Measurements from ENCODE around the gene TSHZ3. TPM values are rescaled to one million over a fixed set of nuclear protein-coding genes. Genes with fewer than 3 reads are reported as not detected.

Gene TSHZ3
- total RNA-seq, 1 donor from 2014 or later, result 3.1 TPM

DNA sequence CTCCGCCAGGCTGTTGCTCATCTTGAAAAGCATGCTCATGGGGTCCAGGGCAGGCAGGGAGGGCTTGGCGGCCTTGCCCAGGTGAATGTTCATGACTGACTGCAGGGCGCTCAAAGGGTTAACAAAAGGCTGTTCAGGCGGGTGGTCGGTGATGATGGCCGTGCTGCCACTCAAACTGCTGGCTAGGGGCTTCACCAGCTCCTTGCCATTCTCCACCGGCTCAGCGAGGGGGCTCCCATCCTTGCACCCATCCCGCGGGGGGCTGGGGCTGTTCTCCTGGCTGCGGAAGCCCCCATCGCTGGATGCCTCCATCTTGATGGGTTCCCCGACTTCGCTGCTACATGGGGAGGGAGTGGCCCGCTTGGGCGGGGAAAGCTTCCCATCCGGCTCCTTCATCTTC lies 71.7 kb downstream of the TSHZ3 start:
- intact Hi-C loops (cut with DNase I), result no loop called here
- ATAC-seq (ENCODE audit: poor library complexity) (no peak), DNase-seq (no peak)

GRCh38 chr19:31276831-31277230 lies 72.4 kb downstream of the TSHZ3 start:
- intact Hi-C loops (cut with DNase I), result no loop called here
- ATAC-seq (ENCODE audit: poor library complexity) (no peak), DNase-seq (no peak)

DNA sequence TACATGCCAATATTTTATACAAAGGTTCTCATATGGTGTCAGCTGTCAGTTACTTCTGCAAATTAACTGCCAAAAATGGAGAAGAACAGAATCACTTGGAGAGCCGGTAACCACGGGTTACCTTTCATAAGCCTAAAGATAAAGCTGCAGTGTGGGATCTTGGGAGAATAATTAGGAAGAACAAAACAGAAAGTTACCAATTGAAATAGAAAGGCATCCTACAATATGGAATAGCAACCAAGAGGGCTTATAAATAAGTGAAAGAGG lies 74.2 kb downstream of the TSHZ3 start:
- ATAC-seq (ENCODE audit: poor library complexity) (no peak), DNase-seq (no peak)
- intact Hi-C loops (cut with DNase I), result no loop called here

DNA sequence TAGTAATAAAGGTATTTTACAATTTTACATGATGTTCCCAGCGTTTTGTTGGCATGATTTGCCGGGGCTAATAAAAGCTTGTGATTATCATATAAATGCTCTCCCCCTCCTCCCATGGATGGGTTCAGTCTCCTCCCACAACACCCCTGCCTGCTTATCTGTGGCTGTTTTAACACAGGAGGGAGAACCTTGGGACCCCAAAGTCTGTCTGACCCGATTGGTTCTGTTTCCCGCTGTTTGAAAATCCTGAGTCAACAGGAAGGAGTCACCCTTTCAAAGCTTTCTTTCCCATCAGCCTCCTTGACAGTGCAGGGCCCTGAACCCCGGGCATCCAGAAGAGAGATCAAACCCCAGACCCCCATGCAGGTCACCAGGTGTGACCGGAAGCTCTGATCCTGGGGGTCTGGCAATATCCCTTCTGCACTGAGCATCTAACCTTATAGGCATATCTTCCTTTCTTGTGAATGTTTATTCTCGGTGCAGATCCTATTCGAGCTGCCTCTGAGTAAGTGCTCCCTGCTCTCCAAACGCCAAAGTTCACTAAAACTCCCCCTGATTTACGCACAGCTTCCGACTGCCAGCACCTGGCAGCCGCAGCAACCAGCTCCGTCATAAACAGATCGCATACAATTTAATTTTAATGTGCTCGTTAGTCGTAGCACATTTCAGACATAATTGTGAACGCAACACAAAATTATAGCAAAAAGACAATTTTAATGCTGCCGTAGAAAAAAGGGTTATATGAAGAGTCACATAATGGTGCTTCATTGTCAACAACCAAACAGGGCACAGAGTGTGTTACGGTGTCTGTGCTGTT lies 74.8 kb downstream of the TSHZ3 start:
- intact Hi-C loops (cut with DNase I), result no loop called here
- no peak for ATAC-seq (ENCODE audit: poor library complexity)
- DNase-seq, result no peak

GRCh38 chr19:31272583-31273106 lies 76.6 kb downstream of the TSHZ3 start:
- DNase-seq (no peak), ATAC-seq (ENCODE audit: poor library complexity) (no peak)
- intact Hi-C loops (cut with DNase I), result no loop called here

DNA sequence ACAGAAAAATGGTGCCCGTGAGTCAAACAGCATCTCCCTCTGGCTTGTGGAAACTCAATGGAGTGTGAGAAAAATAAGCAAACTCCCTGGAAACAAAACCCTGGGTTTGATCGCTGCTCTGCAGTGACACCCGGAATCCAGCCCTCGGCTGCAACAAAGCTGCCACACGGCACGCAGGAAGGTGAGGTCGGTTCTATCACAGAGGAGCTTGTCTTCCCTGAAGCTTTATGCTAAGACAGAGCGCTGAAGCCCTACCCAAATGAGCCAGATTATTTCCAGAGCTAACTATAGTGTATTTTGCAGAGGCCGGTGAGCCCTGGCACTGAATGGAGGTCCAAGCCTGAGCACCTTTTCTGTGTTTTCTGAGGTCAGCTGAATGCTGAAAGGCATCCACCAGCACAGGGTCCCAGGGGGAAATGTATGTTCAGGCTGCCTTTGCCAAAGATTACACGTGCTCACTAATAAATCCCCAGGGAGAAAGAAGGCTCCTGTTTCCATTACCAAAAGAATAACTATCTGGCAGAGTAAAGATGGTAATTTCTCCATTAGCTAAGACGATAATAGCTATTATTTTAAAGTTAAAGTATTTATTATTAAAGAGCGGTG lies 77.8 kb downstream of the TSHZ3 start:
- intact Hi-C loops (cut with DNase I), result no loop called here
- DNase-seq (no peak), ATAC-seq (ENCODE audit: poor library complexity) (no peak)

DNA sequence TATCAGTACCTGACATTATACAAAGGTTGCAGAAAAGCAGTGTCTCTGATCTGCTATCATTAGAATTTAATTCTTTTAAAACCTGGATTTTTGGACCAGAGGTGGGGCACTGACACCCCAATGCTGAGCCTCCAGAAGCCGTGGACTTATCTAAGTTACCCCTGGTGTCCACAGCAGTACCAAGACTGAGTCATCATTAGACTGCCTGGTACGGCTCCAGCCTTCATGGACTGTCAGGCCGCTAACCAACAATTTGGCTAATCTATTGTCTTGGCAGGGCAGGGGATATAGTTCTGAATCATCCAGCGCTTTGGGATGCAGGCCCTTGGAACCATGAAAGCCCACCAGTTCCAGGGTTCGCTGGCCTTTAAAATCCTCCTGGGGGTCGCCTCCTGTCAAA lies 78.3 kb downstream of the TSHZ3 start:
- intact Hi-C loops (cut with DNase I), result no loop called here
- DNase-seq (no peak), ATAC-seq (ENCODE audit: poor library complexity) (no peak)

- ATAC-seq (ENCODE audit: poor library complexity) (no peak), DNase-seq (no peak)
- intact Hi-C loops (cut with DNase I), result no loop called here
Measured at GRCh38 chr19:31269425-31270127, 79.7 kb downstream of the TSHZ3 start.

DNA sequence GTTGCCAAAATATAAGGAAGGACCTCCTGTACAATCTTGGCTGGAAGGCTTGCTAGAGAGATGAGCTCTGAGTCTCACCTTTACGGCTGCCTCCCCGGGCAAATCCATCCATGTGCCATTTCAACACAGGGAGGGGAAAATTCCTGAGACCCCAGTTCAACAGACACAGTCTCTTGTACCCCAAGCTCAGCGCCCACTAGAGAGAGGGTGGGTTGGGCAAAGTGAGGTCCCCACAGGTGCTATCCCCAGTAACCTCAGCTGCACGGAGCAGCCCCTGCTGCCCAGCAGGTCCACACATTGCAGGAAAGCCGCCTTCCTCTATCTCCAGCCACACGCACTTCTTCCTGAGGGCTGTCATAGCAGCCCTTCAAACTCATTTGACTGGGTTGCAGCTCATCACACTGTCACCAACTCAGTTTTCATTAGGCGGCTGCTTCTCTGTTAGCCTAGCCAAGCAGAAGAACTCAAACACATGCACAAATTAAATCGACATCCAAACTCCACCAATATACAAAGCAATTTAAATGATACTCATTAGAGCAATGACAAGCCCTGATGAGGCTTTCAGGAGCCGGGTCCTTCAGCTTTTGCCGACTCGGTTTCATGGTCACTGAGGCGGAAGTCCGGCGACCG lies 80.4 kb downstream of the TSHZ3 start:
- DNase-seq, result no peak
- ATAC-seq (ENCODE audit: poor library complexity), result no peak
- intact Hi-C loops (cut with DNase I), result no loop called here

GRCh38 chr19:31266731-31267130 lies 82.5 kb downstream of the TSHZ3 start:
- ATAC-seq (ENCODE audit: poor library complexity) (no peak), DNase-seq (no peak)
- intact Hi-C loops (cut with DNase I), result no loop called here

GRCh38 chr19:31266196-31266595 lies 83.0 kb downstream of the TSHZ3 start:
- intact Hi-C loops (cut with DNase I), result no loop called here
- ATAC-seq (ENCODE audit: poor library complexity) (no peak), DNase-seq (no peak)

GRCh38 chr19:31264041-31264778 lies 85.0 kb downstream of the TSHZ3 start:
- intact Hi-C loops (cut with DNase I), result no loop called here
- no peak for ATAC-seq (ENCODE audit: poor library complexity)
- no peak for DNase-seq

GRCh38 chr19:31263328-31263727 lies 85.9 kb downstream of the TSHZ3 start:
- intact Hi-C loops (cut with DNase I), result no loop called here
- DNase-seq, result no peak
- no peak for ATAC-seq (ENCODE audit: poor library complexity)

- DNase-seq, result no peak
- ATAC-seq (ENCODE audit: poor library complexity), result no peak
- intact Hi-C loops (cut with DNase I), result no loop called here
Measured at GRCh38 chr19:31262725-31263191, 86.5 kb downstream of the TSHZ3 start.

DNA sequence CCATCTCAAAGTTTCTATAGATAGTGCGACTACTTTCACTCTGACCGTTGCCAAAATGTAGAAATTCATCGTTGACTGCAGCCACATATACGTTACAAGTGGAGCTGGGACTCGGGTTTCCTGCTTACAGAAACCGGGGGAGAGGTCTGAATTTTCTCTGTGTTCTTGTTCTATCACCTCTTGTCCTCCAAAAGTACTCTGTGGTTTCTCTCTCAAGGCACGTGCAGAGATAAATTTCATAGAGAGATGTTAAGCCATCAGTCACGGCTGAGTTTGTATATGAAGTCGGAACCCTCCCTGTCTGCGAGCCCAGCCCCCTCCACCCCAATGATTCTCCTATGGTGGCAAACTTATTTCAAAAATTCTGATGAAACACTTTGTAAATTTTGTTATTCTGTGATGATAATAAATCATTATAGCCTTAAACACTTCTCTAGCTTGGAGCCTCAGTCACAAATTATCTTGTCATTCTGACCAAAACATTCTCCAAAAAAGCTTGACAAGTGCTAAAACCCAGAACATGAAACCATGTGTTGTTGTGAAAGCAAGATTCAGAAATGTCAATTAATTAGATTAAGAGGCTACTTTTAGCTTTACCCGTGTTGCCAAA lies 87.5 kb downstream of the TSHZ3 start:
- intact Hi-C loops (cut with DNase I), result no loop called here
- DNase-seq, result no peak
- no peak for ATAC-seq (ENCODE audit: poor library complexity)

DNA sequence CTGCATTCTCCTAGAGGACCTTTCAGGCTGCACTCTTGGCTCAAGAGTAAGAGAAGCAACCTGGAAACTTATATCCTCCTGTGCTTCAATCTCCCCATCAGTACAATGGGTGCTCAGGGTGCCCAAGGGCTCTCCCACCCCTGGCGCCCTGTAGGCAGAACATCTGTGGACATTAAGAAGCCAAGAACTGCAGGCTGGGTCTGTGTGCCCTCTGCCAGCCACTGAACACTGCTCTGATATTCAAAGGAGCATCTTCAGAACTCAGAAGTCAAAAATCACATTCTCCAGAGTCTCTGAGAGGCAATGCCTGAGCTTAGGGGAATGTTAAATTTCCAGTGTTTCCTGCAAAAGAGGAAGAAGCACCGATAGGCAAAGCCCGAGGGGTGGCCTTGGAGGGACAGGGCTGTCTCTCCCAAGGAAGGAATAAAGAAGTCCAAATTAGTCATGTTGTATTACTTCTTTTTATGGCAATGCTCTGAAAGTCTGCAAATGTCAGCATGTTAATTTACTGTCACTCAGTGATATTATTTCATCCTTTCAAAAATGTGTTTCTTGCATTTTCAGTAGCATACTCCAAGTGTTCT lies 88.1 kb downstream of the TSHZ3 start:
- ATAC-seq (ENCODE audit: poor library complexity), result no peak
- intact Hi-C loops (cut with DNase I), result no loop called here
- no peak for DNase-seq

- intact Hi-C loops (cut with DNase I), result no loop called here
- DNase-seq, result no peak
- ATAC-seq (ENCODE audit: poor library complexity), result no peak
Measured at GRCh38 chr19:31260171-31260933, 88.9 kb downstream of the TSHZ3 start.

All from Right ventricle myocardium superior (tissue), 1 donor.